HG03064 (cell line): ENCODE data around the gene RXYLT1.
"Not testable (repeated sequence)": the region's sequence is repeated elsewhere in the genome, so short reads cannot be mapped to it uniquely, and the experiment has no call there.

Experiments
- ATAC-seq: cut with Tn5 transposase; IDR thresholded peaks from one replicate; pipeline ENCODE4 v1.9.1; 2021; ENCODE audit warnings: low read depth; ENCODE audit not compliant: unreplicated experiment

Gene RXYLT1, protein sequence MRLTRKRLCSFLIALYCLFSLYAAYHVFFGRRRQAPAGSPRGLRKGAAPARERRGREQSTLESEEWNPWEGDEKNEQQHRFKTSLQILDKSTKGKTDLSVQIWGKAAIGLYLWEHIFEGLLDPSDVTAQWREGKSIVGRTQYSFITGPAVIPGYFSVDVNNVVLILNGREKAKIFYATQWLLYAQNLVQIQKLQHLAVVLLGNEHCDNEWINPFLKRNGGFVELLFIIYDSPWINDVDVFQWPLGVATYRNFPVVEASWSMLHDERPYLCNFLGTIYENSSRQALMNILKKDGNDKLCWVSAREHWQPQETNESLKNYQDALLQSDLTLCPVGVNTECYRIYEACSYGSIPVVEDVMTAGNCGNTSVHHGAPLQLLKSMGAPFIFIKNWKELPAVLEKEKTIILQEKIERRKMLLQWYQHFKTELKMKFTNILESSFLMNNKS

GRCh38 chr12:63779498-63780481, at the start of gene RXYLT1:
Gene RXYLT1, plus strand, starts transcription at chr12:63779909. Its CDS starts 52 bp downstream, at chr12:63779961.
- peak; percentile 98 for ATAC-seq

DNA sequence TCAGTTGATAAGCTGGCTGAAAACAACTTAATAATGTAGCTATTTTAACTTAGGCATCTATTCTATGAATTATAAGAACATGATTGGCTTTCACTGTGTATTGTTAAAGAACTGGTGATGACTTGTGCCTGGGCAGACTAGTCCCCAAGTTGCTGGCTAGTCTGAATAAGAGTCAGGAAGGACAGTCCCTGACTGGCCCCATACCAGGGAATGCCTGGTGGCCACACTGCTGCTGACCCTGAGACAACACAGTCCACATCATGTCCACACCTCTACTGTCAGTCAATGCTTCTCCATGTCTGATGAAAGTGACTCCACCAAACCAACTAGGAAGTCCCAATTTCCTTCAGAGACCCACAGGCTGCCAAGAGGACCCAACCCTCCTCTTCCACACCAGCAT, 46.9 kb upstream of the RXYLT1 start:
- ATAC-seq = not testable (repeated sequence)

GRCh38 chr12:63733585-63733984, 46.1 kb upstream of the RXYLT1 start:
- ATAC-seq = not testable (repeated sequence)

DNA sequence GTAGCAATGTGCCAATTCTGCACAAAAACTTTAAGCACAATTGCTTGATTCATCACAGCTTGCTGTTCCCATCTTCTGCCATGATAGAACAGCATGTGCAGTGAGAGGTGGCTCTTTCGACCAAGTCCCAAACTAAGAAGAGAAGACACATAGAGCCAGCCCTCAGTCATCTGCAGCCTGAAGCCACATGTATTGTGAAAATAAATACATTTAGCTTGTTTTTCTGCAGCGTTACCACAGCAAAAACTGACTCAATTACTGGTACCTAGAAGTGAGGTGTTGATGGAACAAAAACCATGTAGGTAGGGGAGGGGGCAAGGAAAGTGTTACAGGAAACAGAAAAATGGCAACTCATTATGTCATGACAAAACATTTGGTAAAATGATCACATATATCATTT, 39.2 kb upstream of the RXYLT1 start:
- not testable (repeated sequence) for ATAC-seq

DNA sequence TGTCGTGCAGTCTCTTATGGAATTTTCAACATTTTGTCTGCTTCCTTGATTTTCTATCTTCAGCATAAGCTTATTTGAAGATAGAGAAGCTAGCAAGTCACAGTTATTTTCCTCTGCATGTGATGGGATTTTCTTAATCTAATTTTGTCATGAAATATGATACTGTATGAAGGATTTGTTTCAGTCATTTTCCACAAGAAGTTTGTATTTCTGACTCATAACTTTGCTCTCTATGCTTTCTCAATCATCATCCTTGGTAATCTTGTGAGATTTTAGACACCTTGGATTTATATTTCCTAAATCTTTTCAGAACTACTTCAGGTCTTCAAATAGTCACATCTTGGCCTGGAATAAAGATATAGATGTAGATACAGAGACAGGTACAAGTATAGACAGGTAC, 38.3 kb upstream of the RXYLT1 start:
- ATAC-seq = not testable (repeated sequence)

- not testable (repeated sequence) for ATAC-seq
These were observed 35.6 kb upstream of the RXYLT1 start for GRCh38 chr12:63744110-63744509.

DNA sequence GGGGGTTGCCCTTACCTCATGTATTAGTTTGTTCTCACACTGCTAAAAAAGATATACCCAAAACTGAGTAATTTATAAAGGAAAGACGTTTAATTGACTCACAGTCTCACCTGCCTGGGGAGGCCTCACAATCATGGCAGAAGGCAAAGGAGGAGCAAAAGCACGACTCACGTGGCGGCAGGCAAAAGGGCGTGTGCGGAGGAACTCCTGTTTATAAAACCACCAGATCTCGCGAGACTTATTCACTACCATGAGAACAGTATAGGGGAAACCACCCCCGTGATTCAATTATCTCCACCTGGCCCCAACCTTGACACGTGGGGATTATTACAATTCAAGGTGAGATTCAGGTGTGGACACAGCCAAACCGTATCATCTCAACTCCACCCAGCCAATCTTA, 33.2 kb upstream of the RXYLT1 start:
- ATAC-seq = not testable (repeated sequence)

GRCh38 chr12:63747136-63747535, 32.6 kb upstream of the RXYLT1 start:
- not testable (repeated sequence) for ATAC-seq

DNA sequence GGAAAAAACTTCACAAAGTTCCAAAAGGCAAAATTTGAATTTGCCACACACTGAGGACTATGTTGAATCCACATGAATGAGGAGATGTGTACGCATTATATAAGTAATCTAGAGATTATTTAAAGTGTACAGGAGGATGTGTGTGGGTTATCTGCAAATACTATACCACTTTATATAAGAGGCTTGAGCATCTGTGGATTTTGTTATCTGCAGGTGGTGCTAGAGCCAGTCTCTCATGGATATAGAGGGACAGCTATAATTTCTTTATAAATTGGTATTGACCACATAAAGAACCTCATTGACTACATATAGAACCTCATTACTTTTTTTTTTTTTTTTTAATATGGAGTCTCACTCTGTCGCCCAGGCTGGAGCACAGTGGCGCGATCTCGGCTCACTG, 32.2 kb upstream of the RXYLT1 start:
- no peak for ATAC-seq

DNA sequence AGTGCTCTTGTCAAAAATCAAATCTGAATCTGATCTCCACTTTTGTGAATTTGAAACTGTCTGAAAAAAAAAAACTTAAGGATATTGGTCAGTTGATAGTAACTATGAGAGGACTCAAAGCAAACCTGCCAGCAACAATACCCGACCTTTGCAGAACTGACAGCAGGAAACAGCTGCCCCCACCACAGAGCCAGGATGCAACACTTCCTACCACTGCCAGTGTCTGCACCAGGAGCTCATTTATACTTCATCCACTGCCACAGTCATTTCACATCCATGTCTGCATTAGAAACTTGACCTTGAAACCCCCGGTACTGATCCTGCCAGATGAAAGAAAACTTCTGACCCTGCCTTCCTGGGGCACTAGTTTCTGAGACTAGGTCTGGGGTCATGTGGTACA, 27.4 kb upstream of the RXYLT1 start:
- ATAC-seq = no peak

GRCh38 chr12:63752841-63753240, 26.9 kb upstream of the RXYLT1 start:
- no peak for ATAC-seq

- no peak for ATAC-seq
These were observed 26.0 kb upstream of the RXYLT1 start for GRCh38 chr12:63753743-63754142.

GRCh38 chr12:63764481-63764880, 15.2 kb upstream of the RXYLT1 start:
- no peak for ATAC-seq

- no peak for ATAC-seq
These were observed 13.2 kb upstream of the RXYLT1 start for GRCh38 chr12:63766498-63766897.

DNA sequence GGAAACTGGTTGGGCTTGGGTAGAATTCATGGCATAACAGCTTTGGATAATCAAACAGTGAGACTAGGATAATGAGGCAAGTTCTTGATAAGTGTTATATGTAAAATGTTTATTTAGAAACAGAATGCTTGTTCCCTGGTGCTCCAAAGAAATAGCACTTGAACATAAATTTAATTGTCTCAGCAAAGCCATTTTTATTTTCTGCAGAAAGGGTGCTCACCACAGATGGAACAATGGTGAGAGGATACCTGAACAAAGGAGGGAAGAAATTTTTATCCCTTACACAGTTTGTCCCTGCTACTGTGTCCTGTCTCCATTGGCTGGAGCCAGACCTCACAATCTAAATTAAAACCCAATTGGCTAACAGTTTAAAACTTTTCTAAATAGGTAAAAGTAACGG, 9.3 kb upstream of the RXYLT1 start:
- no peak for ATAC-seq

DNA sequence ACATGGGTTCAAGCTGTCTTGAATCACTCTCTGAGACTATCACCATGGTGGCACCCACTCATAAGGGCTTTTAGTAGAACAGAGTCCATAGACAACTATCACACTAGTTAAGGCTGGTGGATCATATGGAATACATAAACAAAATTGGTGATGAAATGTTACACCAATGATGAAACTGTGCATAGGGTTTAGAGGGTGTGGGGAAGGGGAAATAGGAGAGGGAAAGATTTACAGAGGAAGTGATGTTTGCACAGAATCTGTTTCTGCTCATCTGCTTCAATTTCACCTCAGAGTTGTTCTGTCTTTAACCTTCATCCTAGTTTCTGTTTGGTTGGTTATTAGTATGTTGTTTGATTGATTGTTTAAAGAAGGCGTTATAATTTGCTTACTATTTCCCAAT, 2.4 kb upstream of the RXYLT1 start:
- no peak for ATAC-seq

GRCh38 chr12:63782466-63782865, 2.8 kb downstream of the RXYLT1 start:
- no peak for ATAC-seq

DNA sequence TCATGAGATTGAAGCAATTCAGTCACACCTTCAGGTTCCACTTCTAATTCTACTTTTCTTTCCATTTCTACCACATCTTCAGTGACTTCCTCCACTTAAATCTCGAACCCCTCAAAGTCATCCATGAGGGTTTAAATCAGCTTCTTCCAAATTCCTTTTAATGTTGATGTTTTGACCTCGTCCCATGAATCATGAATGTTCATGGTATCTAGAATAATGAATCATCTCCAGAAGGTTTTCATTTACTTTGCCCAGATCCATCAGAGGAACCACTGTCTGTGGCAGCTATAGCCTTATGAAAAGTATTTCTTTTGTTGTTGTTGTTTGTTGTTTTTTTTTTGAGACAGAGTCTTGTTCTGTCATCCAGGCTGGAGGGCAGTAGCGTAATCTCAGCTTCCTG, 7.6 kb downstream of the RXYLT1 start:
- ATAC-seq = no peak

DNA sequence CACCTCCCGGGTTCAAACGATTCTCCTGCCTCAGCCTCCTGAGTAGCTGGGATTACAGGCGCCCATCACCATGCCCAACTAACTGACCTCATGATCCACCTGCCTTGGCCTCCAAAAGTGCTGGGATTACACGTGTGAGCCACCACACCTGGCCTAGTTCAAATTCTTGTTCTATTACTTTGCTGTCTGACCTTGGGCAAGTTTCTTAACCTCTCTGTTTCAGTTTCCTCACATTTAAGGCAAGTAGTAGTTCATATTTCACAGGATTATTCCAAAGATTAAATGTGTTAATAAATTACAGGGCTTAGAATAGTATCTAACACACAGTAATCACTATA, 10.9 kb downstream of the RXYLT1 start:
- ATAC-seq = no peak

- ATAC-seq = no peak
These were observed 12.6 kb downstream of the RXYLT1 start for GRCh38 chr12:63792338-63792737.

- no peak for ATAC-seq
These were observed 15.5 kb downstream of the RXYLT1 start for GRCh38 chr12:63795032-63795687.
